ENCODE data around the gene UFD1.
"Not testable (repeated sequence)": the region's sequence is repeated elsewhere in the genome, so short reads cannot be mapped to it uniquely, and the experiment has no call there.

The UFD1 gene

DNA sequence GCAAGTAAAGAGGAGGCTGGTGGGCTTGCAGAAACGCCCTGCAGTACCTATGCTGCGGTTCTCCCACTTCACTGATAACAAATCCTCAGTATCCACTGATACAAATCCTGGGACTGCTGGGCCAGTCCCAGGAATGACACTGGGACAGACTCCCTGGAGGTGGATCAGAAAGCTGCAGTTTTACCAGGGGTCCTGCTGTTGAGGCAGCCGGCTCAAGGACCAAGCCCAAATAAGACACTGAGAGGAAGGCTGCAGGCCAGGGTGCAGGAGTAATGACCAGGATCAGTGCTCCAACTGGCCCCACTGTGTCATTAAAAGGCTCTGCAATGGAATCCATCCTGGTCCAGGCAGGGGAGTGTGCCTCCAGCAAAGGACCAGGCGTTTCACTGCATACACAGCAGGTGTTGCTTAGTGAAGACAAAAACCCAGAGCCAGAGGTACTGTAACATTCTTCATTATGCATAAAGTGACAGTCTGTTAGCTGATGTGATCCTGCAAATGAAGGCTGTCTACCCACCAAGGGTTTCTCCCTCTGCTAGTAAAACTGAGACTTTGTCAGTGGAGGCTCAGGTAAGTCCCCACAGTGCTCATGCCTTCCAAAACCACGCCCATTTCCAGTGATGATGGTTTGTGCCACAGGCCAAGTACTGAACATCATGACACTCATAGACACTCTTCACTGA lies 30.1 kb downstream of the UFD1 start:
- peak; percentile 49 for DNase-seq (ENCODE audit: low spot score)
- TF ChIP-seq, protein P1, sequence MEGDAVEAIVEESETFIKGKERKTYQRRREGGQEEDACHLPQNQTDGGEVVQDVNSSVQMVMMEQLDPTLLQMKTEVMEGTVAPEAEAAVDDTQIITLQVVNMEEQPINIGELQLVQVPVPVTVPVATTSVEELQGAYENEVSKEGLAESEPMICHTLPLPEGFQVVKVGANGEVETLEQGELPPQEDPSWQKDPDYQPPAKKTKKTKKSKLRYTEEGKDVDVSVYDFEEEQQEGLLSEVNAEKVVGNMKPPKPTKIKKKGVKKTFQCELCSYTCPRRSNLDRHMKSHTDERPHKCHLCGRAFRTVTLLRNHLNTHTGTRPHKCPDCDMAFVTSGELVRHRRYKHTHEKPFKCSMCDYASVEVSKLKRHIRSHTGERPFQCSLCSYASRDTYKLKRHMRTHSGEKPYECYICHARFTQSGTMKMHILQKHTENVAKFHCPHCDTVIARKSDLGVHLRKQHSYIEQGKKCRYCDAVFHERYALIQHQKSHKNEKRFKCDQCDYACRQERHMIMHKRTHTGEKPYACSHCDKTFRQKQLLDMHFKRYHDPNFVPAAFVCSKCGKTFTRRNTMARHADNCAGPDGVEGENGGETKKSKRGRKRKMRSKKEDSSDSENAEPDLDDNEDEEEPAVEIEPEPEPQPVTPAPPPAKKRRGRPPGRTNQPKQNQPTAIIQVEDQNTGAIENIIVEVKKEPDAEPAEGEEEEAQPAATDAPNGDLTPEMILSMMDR (IDR thresholded peaks at IDR 0.05; ENCODE audit: borderline replicate concordance, control extremely low read depth, extremely low read depth, insufficient read depth, missing control alignments), result no peak
- in situ Hi-C loops (cut with MboI; ENCODE audit: low sequenced_read_pairs, unreplicated experiment), result no loop called here

DNA sequence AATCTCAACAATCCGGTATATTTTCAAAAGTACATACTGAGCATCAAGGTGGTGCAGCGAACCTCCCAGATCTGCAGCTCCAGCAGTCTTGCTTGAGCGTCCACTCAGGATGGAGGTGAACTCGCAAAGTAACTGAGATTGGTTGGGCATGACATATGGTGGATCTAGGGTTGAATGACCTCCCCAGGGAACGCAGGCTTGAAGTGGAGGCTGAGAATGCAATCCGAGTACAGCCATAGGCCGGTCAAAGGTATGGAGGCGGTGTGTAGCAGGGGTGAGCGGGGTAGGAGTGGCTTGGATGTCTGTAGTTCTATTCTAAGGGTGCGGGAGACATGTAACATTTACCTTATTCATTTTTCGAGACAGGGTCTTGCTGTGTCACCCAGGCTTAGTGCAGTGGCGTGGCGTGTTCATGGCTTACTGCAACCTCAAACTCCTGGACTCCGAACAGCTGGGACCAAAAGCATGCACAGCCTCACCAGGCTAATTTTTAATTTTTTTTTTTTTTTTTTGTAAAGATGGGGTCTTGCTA lies 30.9 kb downstream of the UFD1 start:
- TF ChIP-seq, protein P1 (IDR thresholded peaks at IDR 0.05; ENCODE audit: borderline replicate concordance, control extremely low read depth, extremely low read depth, insufficient read depth, missing control alignments), result no peak
- in situ Hi-C loops (cut with MboI; ENCODE audit: low sequenced_read_pairs, unreplicated experiment), result no loop called here
- DNase-seq (ENCODE audit: low spot score), result peak; percentile 78

DNA sequence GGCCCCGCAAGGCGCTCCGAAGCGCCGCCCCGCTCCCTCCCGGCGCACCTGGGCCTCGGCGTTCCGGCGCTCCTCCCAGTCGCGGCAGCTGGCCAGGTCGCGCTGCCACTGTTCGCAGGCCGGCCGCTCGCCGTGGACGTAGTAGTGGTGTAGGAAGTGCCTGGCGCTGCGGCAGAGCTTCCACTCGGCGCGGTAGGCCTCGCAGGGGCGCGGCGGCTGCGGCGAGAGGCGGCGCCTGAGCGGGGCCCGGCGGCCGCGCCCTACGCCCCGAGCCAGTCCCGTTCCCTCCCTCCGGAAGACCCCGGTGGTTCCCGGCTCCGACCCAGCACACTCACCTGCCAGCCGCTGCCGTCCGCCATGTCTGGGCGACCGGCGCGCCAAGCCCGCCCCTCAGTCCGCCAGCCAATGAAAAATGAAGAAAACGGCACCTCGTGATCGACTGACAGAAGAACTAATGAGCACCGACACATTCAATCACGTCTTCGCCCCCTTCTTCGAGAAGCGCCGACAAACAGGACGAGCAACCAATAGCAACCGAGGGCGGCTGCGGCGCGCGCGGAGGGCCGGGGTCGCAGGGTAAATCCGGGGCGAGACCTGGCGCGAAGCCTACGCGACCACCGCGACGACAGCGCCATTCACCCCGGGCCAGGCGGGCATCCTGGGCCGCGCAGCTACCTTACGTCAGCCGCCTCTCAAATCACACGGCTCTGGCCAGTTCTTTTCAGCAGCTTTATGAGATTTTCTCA lies 31.5 kb downstream of the UFD1 start, which contains the start of gene C22orf39:
C22orf39 (minus strand) TSS at position 382 of the 746 bp plus-strand sequence; CDS start at position 359, 23 bp downstream.
- TF ChIP-seq, protein P1 (IDR thresholded peaks at IDR 0.05; ENCODE audit: borderline replicate concordance, control extremely low read depth, extremely low read depth, insufficient read depth, missing control alignments), result no peak
- peak; percentile 98 for DNase-seq (ENCODE audit: low spot score)
- in situ Hi-C loops (cut with MboI; ENCODE audit: low sequenced_read_pairs, unreplicated experiment), result no loop called here

DNA sequence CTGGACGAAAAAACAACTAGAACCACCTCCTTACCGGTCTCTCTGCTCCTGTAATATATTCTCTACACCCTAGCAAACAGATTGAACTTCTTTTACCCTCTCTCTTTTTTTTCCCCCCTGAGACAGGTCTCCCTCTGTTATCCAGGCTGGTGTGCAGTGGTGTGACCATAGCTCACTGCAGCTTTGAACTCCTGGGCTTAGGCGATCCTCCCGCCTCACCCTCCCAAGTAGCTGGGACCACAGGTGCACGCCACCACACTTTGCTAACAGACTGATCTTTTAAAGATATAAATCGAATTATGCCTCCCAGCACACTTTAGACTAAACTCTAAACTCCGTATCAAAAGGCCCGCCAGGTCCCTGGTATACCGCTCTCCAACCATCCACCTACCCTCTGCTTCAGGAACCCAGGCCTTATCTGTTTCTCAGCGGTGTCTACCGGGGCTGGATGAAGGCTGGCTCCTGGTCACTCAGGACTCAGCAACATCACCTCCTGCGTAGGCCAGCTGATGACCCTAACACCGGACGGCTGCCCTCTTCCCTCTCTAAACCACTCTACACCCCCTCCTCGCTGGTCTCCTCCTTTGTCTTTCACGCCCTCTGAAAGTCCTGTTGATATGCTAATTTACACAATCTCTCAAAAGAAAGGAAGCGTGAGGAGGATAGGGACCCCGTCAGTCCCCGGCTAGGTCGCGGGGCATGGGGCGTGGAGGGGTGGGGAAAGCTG lies 32.2 kb downstream of the UFD1 start:
- in situ Hi-C loops (cut with MboI; ENCODE audit: low sequenced_read_pairs, unreplicated experiment), result no loop called here
- DNase-seq (ENCODE audit: low spot score), result no peak
- TF ChIP-seq, protein P1 (IDR thresholded peaks at IDR 0.05; ENCODE audit: borderline replicate concordance, control extremely low read depth, extremely low read depth, insufficient read depth, missing control alignments), result no peak

DNA sequence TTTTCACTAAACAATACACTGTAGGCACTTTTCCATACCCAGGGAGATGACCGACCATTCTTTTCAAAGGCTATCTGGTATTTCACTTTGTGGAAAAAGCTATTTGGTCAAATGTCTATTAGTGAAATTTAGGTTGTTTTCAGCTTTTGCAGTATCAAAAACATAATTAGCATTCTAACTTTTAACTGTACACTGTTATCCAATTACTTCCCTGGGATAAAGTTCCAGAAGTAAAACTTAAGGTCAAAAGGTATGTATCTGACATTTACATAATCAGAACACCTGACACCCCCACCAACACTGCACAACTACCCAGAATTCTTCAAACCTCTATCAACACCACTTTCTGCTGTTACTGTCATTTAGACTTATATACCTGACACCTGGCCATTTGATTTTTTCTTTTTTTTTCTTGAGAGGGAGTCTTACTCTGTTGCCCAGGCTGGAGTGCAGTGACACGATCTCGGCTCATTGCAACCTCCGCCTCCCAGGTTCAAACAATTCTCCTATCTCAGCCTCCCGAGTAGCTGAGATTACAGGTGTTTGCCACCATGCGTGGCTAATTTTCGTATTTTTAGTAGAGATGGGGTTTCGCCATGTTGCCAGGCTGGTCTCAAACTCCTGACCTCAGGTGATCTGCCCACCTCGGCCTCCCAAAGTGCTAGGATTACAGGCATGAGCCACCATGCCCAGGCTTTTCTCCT lies 33.6 kb downstream of the UFD1 start:
- in situ Hi-C loops (cut with MboI; ENCODE audit: low sequenced_read_pairs, unreplicated experiment); DNase-seq (ENCODE audit: low spot score): not testable (repeated sequence)

DNA sequence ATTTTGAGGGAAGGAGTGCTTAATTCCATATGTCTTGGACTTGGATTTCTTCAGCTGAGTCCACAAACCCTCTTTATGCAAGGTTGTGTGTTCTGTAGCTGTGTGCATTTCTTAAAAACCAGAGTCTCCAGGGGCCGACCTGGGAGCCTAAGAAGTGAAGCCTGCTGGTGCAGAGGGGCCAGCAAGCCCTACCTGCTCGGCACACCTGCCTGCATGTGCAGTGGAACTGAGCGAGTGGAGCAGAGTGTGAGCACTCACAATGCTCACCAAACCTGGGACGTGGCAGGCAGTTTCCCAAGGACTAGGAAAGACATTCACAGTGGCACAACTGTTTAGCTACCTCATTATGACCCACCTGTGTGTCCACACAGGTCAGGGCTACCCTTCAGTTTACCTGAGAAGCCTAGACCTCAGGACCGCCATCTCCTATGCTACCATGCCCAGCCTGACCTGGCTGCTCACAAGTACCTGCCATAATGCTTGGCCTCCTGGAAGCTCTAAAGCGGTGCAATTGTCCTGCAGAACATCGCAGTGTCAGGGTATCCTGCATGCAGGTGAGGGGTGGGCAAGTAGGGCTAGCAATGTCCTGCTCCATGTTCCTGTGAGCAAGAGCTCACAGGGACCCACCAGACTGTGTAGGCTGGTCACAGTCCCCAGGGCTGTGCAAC lies 35.3 kb downstream of the UFD1 start:
- in situ Hi-C loops (cut with MboI; ENCODE audit: low sequenced_read_pairs, unreplicated experiment), result no loop called here
- no peak for DNase-seq (ENCODE audit: low spot score)
- TF ChIP-seq, protein P1 (IDR thresholded peaks at IDR 0.05; ENCODE audit: borderline replicate concordance, control extremely low read depth, extremely low read depth, insufficient read depth, missing control alignments), result no peak
